Pancreas (tissue), 10 donors: ENCODE data around the gene LBHD2. TPM values are rescaled to one million over a fixed set of nuclear protein-coding genes. Genes with fewer than 3 reads are reported as not detected.

Experiments used
- ATAC-seq, 4 donors: fragments of 200-7000 bp; cut with Tn5 transposase; one replicate each; pipeline versions ENCODE4 v1.8.0 to v1.9.1; 2020; ENCODE audit warnings: mild to moderate bottlenecking in 4 of 4, moderate library complexity in 4 of 4
- DNase-seq, 6 donors: peaks; one replicate each; pipeline ENCODE4 v3.0.0-alpha.2; 2020
- FAIRE-seq: peaks from 2 replicates; lab custom pipeline; 2012; peaks lifted over from hg19 to GRCh38; lab: Jason Lieb, UNC
- H3K27ac ChIP-seq, 4 donors: fragments of 200-600 bp; sonication (generic); 1 replicate in 3 of 4; 2 replicates in 1 of 4; pipeline versions ENCODE4 v1.5.0 to v1.8.0; 2020
- H3K27me3 ChIP-seq, 4 donors: fragments of 200-600 bp; one replicate each; pipeline ENCODE4 v1.8.0; 2021
- H3K36me3 ChIP-seq, 3 donors: fragments of 200-600 bp; sonication (generic) in 1 of 3; one replicate each; pipeline versions ENCODE4 v1.5.0 to v1.8.0; 2020 to 2021
- H3K4me1 ChIP-seq, 3 donors: fragments of 200-600 bp; one replicate each; pipeline ENCODE4 v1.8.0; 2021
- H3K4me3 ChIP-seq, 4 donors: fragments of 200-600 bp; sonication (generic) in 2 of 4; one replicate each; pipeline versions ENCODE4 v1.5.0 to v1.8.0; 2020 to 2021
- H3K9me3 ChIP-seq, 4 donors: fragments of 200-600 bp; one replicate each; pipeline ENCODE4 v1.8.0; 2021
- CTCF ChIP-seq, 4 donors: fragments of 200-600 bp; sonication (generic) in 3 of 4; IDR thresholded peaks; one replicate each; pipeline versions ENCODE4 v1.5.0 to v1.8.0; 2021; ENCODE audit warnings: antibody characterized with exemption in 4 of 4
- WGBS, 2 donors: extraction: QIAGEN DNeasy Blood & Tissue Kit; methylation state at CpG; one replicate each; pipeline ENCODE4 v1.1.7; 2013; 5-methylcytosine and 5-hydroxymethylcytosine counted together
- intact Hi-C, 3 donors: fragments of 100-400 bp; cut with DNase I; formaldehyde crosslinking; loops; one replicate each; pipeline versions ENCODE4 v1.11.1 to v1.14.2; 2022
- polyA plus RNA-seq, 2 donors: library from polyadenylated mRNA; stranded (reverse); fragments of 200-250 nt; gene quantifications; one replicate each; pipeline ENCODE4 v1.2.3, GENCODE V29; 2013
- total RNA-seq, 6 donors: library from RNA; stranded (reverse); fragmentation: NEBNext Ultra II Directional in 4 of 6; extraction: Animal tissue kit (Norgen Biotek cat#: 25700) in 4 of 6; gene quantifications; one replicate each; pipeline versions ENCODE4 v1.2.1 to v1.2.4, GENCODE V29; 2021 to 2023
- donor health status: healthy with polysubstance abuse.
- donor health status: DM: no; HTN: no; CAD: no; lungs with moderate emphysema.
- donor health status: DM: no; HTN: no; CAD: no.
- donor health status: control.
- donor health status: control.
- donor health status: Bipolar disorder and iron deficiency.
- donor health status: DM: yes; HTN: yes; CAD: no.
- donor health status: DM: no; HTN: no; CAD: no.
- donor health status: DM: no; HTN: no; CAD: no.
- donor health status: DM: yes; HTN: yes; CAD: no.

Gene LBHD2
- total and polyA plus RNA-seq, 8 donors, result not detected

GRCh38 chr14:103128631-103129300 is 44.8 kb downstream of the LBHD2 start:
- peak in 2 of 4 donors; percentile 14 to 18 for ATAC-seq
- FAIRE-seq, result no peak
- 62 to 69% methylated on average over 13 of the region's 13 CpGs for WGBS, 2 donors
- Histone ChIP-seq H3K27ac (peak overlapping the region in 2 of 4 donors; percentile 33 to 62), H3K4me1 (peaks cover 4 to 17% (median 7%) of the 10 kb centered on the region in 3 donors), H3K27me3 (no peaks in the 10 kb centered on the region), H3K9me3 (no peaks in the 10 kb centered on the region), H3K4me3 (no peak overlapping the region), H3K36me3 (no peaks in the 10 kb centered on the region)
- intact Hi-C loops, result no loop called here
- no peak for TF ChIP-seq CTCF (IDR thresholded peaks at IDR 0.05)
- peak in 5 of 6 donors; percentile 32 to 76 (median 43) for DNase-seq

- ATAC-seq, result no peak
- H3K9me3 ChIP-seq, result no peaks in the 10 kb centered on the region
- no peak for TF ChIP-seq CTCF (IDR thresholded peaks at IDR 0.05)
- peaks cover 4 to 17% (median 7%) of the 10 kb centered on the region in 3 donors for H3K4me1 ChIP-seq
- intact Hi-C loops, result no loop called here
- no peak for FAIRE-seq
- no peaks in the 10 kb centered on the region for H3K27me3 ChIP-seq
- no peak overlapping the region for H3K4me3 ChIP-seq
- no peaks in the 10 kb centered on the region for H3K36me3 ChIP-seq
- H3K27ac ChIP-seq, result peak overlapping the region in 2 of 4 donors; percentile 33 to 62
- DNase-seq, result peak in 4 of 6 donors; percentile 17 to 54 (median 26)
- 82 to 87% methylated on average over 12 of the region's 12 CpGs for WGBS, 2 donors
Measured at GRCh38 chr14:103129301-103130016, 45.4 kb downstream of the LBHD2 start.

- H3K27ac ChIP-seq, result peak overlapping the region in 1 of 4 donors; percentile 58
- ATAC-seq (no peak), FAIRE-seq (no peak), DNase-seq (peak in 4 of 6 donors; percentile 11 to 70 (median 40))
- TF ChIP-seq CTCF (IDR thresholded peaks at IDR 0.05), result no peak
- no peaks in the 10 kb centered on the region for H3K27me3 ChIP-seq
- 89 to 91% methylated on average over 23 to 26 of the region's 26 CpGs for WGBS, 2 donors
- H3K4me3 ChIP-seq, result no peak overlapping the region
- intact Hi-C loops, result no loop called here
- no peaks in the 10 kb centered on the region for H3K36me3 ChIP-seq
- peaks cover 4 to 17% (median 7%) of the 10 kb centered on the region in 3 donors for H3K4me1 ChIP-seq
- H3K9me3 ChIP-seq, result no peaks in the 10 kb centered on the region
Measured at GRCh38 chr14:103130017-103130764, 46.2 kb downstream of the LBHD2 start.

- no peaks in the 10 kb centered on the region for H3K27me3 ChIP-seq
- peak in 3 of 4 donors; percentile 3 to 33 (median 4) for ATAC-seq
- TF ChIP-seq CTCF (IDR thresholded peaks at IDR 0.05), result no peak
- H3K4me1 ChIP-seq, result peaks cover 4 to 17% (median 7%) of the 10 kb centered on the region in 3 donors
- no peak overlapping the region for H3K4me3 ChIP-seq
- H3K9me3 ChIP-seq, result no peaks in the 10 kb centered on the region
- H3K36me3 ChIP-seq, result no peaks in the 10 kb centered on the region
- 40 to 58% methylated on average over 8 of the region's 8 CpGs for WGBS, 2 donors
- no peak for FAIRE-seq
- intact Hi-C loops, result no loop called here
- H3K27ac ChIP-seq, result peak overlapping the region in 1 of 4 donors; percentile 58
- peak in 4 of 6 donors; percentile 14 to 58 (median 44) for DNase-seq
Measured at GRCh38 chr14:103130965-103131364, 47.0 kb downstream of the LBHD2 start.
